Activated CD4-positive, alpha-beta T cell treated with anti-CD3 and anti-CD28 coated beads, Interleukin-2, Interleukin-4, amounts not matched to agents 100 ng/mL and 50 ng/mL, durations not matched to agents 16 hours and 8 hours (primary cell): Measurements from ENCODE around the gene WNT4.

Experiments
- DNase-seq: peaks from one replicate; pipeline ENCODE4 v3.0.0-alpha.2; 2020; ENCODE audit warnings: low spot score

The WNT4 gene

DNA sequence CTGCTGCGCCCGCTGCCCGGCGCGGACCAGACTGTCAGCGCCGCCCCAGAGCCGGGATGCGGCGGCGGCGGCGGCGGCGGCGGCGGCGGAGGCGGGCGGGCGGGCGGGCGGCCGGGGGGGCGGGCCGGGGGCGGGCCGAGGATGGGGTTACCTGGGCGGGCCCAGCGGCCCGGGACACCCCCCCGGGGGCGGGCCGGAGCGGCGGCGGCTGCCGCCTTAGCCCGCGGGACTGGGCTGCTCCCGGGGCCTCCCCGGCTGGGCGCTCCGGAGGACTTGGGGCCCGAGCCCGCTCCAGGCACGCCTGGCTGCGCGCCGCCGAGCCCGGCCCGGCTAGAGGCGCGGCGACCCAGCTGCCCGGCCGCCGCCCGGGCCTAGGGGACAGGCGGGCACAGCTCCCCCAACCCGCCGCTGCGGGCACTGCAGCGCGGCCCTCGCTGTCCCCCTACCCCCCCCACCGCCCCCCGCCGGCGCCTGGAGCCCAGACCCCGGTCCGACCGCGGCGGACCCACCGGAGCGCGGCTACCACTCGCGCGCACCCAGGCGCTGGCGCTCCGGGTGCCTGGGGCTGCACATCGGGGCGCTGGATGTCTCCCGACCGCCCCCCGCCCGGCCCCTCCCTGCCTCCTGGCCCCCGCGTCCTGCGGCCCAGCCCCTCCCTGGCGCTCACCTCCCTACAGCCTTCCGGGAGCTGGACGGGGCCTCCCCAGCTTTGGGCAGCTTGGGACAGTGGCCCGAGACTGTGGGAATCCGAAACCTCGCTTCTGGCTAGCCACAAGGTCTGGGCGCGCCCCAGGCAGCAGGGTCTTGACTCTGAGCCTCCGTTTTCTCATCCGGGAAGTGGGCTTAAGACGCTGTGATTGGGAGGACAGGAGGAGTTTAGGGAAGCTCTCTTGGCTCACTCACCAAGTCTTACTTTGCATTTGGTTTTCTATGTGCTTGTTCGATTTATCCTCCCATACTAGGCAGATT is at the start of gene WNT4:
WNT4 (minus strand) TSS at position 33 of the 969 bp plus-strand sequence. CDS start 175 bp downstream, outside the sequence.
- no peak for DNase-seq

DNA sequence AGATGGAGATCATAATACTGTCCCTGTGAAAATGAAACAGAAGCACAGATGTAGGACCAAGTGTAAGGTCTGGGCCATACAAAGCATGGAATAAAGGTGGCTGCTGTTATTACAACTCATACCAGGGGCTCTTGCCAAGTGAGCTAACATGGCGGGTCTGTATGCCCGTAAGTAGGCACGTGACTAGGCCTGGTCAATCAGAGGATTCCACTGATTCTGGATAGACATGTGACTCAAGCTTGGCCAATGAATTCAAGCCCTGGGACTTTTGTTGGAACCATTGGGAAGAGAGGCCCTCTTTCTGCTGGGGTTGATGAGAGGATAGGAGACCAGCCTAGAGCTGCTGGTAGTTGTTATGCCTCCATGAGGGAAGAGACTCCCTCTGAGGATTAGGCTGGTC is 47.8 kb upstream of the WNT4 start:
- no peak for DNase-seq

DNA sequence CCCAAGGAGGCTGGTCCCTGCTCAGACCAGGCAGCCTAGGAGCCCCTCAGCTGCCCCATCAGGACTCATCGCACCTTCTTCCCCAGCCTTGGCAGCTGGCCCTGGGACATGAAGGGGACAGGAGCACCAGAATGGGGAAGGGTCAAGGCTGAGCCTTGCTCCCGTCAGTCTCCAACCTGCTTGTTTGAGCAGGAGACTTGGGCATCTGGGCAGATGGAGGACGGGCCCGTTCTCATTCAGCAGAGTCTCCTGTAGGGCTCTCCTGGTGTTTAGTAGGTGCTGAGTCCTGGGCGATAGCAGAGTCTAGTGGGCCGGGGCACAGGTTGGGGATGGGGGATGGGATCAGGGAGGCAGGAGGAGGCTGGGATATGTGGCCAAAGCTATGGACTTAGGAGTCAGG is 47.4 kb upstream of the WNT4 start:
- no peak for DNase-seq

DNA sequence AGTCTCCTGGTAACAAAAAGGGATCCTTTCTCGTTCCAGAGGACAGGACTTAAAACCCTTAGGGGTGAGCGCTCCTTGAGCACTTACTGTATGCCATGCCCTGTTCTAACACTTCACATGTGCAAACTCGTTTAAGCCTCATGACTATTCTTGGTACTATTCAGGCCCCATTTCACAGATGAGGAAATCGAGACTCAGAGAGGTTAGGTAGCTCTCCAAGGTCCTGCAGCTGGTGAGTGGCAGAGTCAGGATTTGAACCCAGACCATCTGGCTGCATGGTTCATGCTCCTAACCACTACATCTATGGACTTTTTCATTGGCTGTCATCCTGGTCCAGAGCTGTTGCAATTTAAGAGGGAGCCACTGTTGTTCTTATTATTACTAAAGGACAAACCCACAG is 46.7 kb upstream of the WNT4 start:
- DNase-seq: no peak

DNA sequence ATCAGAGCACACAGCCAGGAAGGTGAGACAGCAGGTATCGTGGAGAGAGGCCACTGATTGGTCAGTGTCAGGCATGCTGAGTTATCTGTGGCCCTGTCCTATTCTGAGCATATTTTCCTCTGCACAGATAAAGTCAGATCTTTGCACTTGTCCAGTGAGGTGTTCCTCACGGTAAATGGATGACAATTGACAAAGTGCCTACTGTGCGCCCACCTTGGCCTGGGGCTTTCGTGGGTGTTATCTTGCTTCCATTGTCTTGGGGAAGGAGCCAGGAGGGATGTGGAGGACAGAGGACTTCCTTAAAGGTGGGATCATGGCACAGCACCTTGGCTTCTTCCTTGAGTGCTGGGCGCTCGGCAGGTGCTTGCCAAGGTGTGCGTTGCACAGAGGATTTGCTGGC is 46.0 kb upstream of the WNT4 start:
- no peak for DNase-seq

DNA sequence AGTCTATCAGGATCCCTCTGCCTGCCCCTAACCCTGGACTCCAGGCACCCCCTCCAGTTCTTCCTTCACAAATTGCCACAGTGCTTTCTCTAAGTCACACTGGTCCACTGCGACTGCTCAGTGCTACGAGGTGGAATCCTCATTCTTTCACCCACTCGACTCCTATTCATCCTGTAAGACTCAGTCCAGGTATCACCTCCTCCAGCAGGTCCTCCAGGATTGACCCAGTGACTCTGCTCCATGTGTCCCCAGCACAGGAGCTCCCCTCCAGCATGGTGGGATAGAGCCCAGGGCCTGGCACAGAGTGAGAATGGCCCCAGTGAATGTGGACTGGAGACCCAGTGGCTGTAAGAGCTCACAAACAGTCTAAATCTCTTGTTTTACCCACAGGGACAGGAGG is 45.5 kb upstream of the WNT4 start:
- no peak for DNase-seq

DNA sequence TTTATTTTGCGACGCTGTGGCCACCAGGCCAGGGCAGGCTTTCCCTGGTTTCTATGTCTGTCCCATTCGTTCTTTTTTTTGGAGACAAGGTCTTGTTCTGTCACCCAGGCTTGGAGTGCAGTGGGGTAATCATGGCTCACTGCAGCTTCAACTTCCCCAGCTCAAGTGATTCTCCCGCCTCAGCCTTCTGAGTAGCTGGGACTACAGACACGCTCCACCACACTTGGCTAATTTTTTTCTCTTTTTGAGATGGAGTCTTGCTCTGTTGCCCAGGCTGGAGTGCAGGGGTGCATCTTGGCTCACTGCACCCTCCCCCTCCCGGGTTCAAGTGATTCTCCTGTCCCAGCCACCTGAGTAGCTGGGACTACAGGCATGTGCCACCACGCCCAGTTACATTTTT is 43.4 kb upstream of the WNT4 start:
- no peak for DNase-seq

DNA sequence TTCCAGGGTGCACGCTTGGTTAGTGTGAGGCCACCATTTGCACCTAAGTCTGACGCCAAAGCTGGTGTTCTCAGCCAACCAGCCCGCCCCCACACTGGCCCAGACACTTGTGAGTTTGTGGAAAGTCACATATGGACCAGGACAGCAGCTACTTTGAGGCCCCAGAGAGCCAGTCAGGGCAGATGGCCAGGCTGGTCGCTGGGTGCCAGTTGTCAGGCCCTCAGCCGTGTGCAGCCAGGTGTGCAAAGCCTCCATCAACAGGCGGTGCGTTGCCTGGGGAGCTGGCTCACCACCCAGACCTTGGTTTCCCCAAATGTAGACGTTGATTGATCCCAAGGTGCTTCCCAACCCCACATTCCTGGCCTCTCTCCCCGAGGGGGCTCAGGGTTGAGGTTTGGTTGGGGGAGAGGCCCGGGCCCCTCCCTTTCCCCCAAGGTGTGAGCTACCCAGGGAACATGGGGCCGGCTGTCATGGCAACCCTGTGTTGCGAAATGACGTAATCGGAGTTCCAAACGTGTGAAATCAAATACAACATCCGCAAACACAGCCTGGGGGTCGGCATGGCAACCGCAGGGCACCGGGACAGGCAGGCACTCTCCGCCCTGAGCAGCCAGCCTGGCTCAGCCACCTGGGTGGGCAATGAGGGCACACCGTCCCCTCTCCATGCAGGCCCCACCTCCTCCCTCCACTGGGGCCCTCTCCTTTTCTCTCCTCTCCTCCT is 42.2 kb upstream of the WNT4 start:
- DNase-seq: no peak

DNA sequence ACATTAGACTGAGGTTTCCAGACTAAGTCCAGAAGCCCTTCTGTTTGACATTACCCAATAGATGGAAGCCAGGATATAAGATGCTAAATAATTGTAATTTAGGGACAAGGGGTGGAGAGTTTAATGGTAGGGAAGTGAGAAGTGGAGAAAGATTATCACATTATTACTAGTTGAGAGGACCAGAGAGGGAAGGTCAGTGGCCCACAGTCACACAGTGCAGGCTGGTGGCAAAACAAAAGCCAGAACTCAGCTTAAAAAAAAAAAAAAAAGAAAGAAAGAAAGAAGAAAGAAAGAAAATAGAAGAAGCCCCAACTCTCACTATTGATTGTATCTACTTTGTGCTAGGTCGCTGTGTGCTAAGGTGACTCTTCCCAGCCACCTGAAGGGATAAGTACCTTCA is 41.6 kb upstream of the WNT4 start:
- no peak for DNase-seq

DNA sequence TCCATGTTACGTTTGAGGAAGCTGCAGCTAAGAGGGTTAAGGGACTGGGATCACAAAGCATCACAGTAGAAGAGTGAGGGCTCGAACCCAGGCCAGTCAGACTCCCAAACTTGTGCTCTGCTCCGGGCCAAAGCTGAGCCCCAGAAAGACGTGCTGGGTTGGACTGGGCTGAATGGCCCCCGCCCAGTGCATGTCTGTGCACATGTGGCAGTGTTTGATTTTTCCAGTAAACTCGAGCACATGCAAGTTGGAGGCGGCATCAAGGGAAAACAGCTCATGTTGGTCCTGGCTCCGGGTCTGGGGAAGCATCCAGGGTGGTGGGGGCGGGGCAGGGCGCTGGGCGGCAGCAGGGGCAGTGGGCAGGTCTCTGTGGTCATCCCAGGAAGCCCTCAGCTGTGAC is 39.8 kb upstream of the WNT4 start:
- DNase-seq: no peak

DNA sequence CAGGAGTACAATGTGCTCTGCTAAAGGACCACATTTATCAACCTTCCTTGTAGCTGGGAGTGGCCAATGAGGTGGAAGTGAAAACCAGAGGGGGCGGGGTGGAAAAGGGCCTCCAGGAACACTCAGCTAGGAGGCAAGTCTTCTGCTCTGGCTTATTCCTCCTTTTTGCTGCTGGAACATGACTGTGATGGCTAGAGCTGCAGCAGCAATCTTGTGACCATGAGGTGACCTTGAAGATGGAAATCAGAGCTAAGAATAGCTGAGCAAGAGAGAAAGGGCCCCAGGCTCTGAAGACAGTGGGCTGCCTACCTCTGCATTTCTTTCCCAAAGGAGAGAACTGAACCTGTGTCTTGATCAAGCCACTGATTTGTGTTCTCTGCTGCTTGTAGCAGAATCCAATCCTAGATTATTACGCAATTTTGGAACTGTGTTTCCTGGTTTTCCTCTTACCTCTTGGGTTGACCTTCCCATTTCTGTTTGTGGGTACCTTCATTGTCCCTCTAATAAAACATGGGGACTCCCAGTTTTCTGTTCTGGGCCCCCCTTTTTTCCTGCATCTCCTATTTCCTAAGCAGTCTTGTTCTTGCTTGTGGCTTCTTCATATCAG is 36.4 kb upstream of the WNT4 start:
- no peak for DNase-seq

DNA sequence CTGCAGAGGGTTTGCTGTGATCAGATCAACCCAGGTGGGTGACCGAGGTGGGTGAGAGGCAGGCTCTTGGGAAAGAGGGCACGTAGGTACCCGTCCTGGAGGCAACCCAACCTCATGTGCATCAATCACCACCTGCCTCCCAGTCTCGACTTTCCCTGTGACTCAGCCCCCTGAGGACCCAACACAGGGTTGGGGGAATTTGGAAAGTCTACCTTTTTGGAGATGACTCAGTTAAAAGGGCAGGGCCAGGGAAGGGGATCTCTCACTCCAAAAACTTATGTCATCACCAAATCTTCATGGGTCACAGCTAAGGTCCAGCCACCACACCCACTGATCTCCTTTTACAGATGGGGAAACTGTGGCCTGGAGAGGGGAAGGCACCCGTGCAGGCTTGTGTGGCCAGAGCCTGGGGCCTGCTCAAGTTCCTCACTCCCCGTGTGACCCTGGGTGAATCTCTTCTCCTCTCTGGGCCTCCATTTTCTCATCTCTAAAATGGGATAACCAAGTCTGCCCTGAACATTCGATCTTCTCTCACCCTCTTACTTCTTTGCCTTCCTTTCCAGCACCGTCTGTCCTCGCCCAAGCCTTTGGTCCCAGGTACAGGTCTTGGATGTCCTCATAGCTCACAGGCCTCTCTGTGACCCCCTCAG is 34.6 kb upstream of the WNT4 start:
- DNase-seq: peak; percentile 8

DNA sequence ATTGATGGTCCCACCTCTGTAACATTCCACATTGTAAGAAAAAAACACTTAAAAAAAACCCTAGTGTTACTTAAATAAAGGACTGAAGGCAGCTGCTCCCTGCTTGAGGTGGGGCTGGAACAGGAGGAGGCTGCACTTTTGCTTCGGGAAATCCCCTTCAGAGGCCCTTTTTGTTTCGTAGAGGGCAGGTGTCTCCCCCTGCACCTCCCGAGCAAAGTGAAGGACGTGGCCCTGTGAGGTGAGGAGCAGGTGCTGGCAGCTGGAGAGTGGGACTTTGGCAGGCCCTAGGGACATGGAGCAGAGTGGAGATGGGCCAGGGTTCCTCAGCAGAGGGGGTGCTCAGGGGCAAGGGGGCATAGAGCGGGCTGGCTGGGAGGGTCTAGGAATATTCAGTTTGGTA is 33.4 kb upstream of the WNT4 start:
- DNase-seq: peak; percentile 23

DNA sequence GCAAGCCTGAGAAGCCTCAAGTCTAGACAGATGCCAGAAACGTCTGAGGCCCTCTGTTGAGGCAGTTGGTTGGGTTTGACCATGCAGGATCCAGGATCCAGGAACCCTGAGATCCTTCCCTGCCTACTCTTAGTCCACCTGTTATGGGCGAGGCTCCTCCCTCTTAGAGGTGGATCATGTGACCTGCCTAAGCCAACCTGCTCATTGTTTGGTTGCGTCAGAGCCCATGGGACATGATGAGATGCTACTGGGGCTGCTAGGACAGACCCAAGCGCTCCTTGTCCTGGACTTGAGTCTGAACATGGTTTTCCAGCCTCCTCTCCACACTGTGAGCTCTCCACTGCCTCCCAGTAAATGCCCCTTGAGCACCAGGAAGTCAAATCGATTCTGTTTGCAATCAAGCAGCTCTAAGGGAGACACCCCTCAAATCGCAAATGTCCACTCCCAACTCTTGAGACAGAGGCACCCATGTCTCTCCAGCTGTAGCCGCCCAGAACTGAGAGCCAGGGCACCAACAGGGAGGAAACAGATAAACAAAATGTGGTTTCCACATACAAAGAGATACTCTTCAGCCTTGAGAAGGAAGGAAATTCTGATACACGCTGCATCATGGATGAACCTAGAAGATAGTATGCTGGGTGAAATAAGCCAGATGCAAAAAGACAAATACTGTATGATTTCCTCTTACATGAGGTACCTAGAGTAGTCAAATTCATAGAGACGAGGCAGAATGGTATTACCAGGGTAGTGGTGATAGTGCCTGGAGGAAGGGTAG is 31.7 kb upstream of the WNT4 start:
- DNase-seq: no peak

DNA sequence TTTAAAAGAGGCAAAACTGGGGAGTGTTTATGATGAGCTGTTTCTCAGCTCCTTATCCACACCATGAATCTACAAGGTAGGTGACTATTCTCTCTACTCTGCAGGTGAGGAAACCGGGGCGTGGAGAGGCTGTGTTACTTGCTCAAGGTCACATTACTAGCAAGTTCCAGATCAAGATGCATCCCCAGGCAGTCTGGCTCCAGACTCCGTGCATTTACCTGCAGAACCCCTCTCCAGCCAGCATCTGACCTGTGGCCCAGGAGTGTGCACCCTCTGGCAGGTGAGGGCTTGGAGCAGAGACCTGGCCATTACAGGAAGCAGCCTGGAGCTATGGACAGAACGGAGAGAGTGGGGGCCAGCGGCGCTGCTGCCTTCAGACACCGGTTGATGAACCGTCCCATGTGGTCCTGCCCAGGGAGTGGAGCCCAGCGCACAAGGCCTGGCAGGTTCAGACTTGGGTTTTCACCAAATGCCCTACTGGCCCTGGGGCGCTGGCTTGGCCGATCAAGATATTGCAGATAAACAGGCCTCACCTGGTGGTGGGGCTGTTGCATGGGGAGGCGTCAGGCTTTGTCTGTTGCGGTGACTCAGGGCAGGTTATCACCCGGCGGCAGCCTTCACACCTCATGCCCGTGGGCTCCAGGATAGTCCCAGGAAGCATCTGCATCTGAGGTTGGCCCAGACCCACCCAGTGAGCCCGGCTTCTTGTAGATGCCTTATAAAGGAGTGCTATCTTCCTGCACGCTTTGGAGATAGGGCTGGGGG is 29.2 kb upstream of the WNT4 start:
- DNase-seq: no peak

DNA sequence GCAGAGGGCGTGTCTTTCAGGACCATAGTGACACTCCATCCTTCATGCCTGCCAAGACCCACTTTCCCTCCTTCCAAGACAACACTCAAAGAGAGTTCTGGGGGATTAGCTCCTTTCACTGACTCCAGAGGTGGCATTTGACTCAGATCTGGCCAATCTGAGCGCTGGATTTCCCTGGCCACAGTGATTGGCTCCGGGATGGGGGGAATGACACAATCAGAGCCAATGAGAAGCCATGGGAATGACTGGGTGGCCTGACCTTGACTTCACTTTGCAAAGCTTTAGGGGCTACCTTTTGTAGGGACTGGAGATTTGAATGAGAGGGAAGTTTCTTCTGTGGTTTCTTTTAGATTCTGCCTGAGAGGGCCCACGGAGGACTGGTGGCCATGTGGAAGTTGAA is 26.9 kb upstream of the WNT4 start:
- DNase-seq: no peak

DNA sequence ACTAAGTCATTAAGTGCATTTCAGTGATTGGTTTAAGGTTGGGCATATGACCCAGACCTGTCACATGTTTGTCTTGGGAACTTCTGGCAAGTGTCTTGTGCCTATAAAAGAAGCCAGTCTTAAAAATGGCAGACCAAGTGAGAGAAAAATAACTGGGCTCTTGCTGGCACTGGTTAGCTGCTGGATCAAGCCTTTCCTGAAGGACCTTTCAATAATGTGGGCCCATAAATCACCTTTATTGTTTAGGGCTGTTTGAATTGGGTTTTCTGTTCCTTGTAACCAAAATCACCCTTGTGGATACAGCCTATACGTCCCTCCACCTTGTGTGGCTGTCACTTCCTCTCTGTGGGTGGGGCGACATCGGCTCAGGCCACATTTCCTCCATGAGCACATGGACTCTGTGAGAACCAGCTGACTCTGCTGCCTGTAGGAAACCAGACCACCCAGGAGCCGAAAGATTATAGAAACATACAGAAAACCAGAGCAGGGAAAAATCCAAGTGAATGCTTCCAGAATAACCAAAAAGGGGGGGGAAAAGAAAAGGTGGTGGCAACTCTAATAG is 25.6 kb upstream of the WNT4 start:
- no peak for DNase-seq

DNA sequence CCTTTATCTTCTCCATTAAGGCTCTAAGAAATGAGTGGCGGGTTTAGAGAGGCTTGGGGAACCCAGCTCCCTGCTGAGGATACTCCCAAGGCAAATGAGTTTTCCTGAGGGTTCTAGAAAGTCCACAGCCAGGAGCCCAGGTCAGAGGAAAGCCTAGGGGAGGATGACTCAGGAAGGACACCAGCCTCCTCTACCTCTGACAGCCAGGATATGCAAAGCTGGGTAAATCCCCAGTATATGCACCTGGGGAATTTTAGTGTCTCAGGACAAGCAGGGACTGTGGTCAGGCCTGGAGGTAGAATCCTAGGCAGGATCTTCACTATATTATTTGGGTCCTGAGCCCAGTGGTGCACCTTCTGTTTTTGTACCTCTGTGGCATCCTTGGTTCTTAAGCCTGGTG is 23.5 kb upstream of the WNT4 start:
- no peak for DNase-seq

DNA sequence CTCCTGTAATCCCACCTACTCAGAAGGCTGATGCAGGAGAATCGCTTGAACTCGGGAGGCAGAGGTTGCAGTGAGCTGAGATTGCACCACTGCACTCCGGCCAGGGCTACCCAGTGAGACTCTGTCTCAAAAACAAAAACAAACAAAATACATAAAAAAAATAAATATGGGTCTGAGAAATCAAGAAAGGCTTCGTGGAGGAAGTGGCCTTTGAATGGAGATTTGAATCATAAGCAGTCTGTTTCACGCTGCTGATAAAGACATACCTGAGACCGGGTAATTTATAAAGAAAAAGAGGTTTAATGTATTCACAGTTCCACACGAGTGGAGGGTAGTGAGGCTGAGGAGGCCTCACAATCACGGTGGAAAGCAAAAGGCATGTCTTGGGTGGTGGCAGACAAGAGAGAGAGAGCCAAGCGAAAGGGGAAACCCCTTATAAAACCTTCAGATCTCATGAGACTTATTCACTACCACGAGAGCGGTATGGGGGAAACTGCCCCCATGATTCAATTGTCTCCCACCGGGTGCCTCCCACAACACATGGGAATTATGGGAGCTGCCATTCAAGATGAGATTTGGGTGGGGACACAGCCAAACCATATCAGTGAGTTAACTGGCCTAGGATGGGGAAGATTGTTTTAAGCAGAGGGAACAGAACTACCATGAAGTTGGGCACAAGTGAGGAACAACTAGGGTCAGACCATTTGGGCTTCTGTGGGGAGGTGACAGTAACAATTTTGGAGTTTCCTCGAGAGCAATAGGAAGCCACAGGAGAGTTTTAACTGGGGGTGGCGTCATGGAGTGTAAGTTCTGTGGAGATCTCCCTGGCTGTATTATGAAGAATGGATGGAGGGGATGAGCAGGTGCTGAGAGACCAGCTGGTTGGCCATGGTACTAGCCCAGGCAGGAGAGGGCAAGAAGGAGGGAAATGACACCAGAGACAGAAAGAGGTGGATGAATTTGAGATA is 22.2 kb upstream of the WNT4 start:
- no peak for DNase-seq
